ENCODE measurements around the gene MPV17L. TPM values are rescaled to one million over a fixed set of nuclear protein-coding genes. Genes with fewer than 3 reads are reported as not detected.
"Not testable (repeated sequence)": the region's sequence is repeated elsewhere in the genome, so short reads cannot be mapped to it uniquely, and the experiment has no call there.

The MPV17L gene
- total and polyA plus RNA-seq, 2 donors (not counting 3 experiments of a cell fraction or from before 2014, with no cell fraction given) = 0.06 to 0.22 TPM

- H4K20me1 ChIP-seq (replicated peaks; ENCODE audit: control insufficient read depth, extremely low read depth, insufficient read depth, low read length); H3K79me2 ChIP-seq (ENCODE audit: control insufficient read depth, insufficient read depth, low read length); H3K9me1 ChIP-seq (replicated peaks; ENCODE audit: control insufficient read depth, extremely low read depth, insufficient read depth, low read length); intact Hi-C loops (cut with micrococcal nuclease); H2AFZ ChIP-seq (ENCODE audit: low read depth, low read length); CTCF ChIA-PET; H3K9ac ChIP-seq (replicated peaks; ENCODE audit: extremely low read depth, insufficient read depth, low read length); DNase-seq (ENCODE audit: low read depth, low spot score); dilution Hi-C loops (cut with MboI; ENCODE audit: extremely low pct_ligation_motif_present, low sequenced_read_pairs); H3K4me2 ChIP-seq (ENCODE audit: insufficient read depth, low read length); POLR2A ChIA-PET; H3K9me3 ChIP-seq (replicated peaks; ENCODE audit: control insufficient read depth, insufficient read depth, low read length); H3K27ac ChIP-seq (ENCODE audit: insufficient read depth, low read depth, low read length); H3K36me3 ChIP-seq (ENCODE audit: control insufficient read depth in 2 of 2, extremely low read depth in 1 of 2, insufficient read depth in 2 of 2, low read length in 2 of 2); H3K4me3 ChIP-seq (replicated peaks in 1 of 3; ENCODE audit: insufficient read depth in 1 of 3, low read depth in 1 of 3, low read length in 3 of 3); H3K27me3 ChIP-seq (ENCODE audit: control insufficient read depth in 2 of 2, insufficient read depth in 2 of 2, low read length in 2 of 2); H3K4me1 ChIP-seq (ENCODE audit: control insufficient read depth, extremely low read depth, insufficient read depth, low read length); BruUV-seq (replicated peaks); FAIRE-seq: not testable (repeated sequence)
Observed at GRCh38 chr16:15352852-15353251, 42.7 kb upstream of the MPV17L start.

DNA sequence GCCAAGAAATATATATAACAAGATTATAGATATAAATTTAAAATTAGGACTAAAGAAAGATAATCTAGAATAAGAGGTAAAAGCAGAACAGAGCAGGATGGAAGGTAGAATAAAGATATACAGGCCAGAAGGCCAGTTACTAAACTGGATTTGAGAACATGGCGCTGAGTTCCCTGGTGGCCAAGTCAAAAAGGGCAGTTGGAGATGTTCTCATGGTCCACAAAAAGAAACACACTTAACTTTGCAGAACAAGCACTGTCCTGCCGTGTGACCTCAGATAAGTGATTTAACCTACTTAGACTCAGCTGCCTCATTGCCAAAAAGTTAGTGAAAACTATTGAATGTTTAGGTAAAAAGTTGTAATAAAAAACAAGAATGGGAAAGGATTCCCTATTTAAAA is 40.7 kb upstream of the MPV17L start:
- H3K9ac ChIP-seq (replicated peaks; ENCODE audit: extremely low read depth, insufficient read depth, low read length) = not testable (repeated sequence)

GRCh38 chr16:15357495-15357894 is 38.1 kb upstream of the MPV17L start:
- FAIRE-seq; H3K4me3 ChIP-seq (replicated peaks in 1 of 3; ENCODE audit: insufficient read depth in 1 of 3, low read depth in 1 of 3, low read length in 3 of 3); dilution Hi-C loops (cut with MboI; ENCODE audit: extremely low pct_ligation_motif_present, low sequenced_read_pairs); H3K9me3 ChIP-seq (replicated peaks; ENCODE audit: control insufficient read depth, insufficient read depth, low read length); H3K9me1 ChIP-seq (replicated peaks; ENCODE audit: control insufficient read depth, extremely low read depth, insufficient read depth, low read length); BruUV-seq (replicated peaks); H3K79me2 ChIP-seq (ENCODE audit: control insufficient read depth, insufficient read depth, low read length); H3K27me3 ChIP-seq (ENCODE audit: control insufficient read depth in 2 of 2, insufficient read depth in 2 of 2, low read length in 2 of 2); H3K4me1 ChIP-seq (ENCODE audit: control insufficient read depth, extremely low read depth, insufficient read depth, low read length); intact Hi-C loops (cut with micrococcal nuclease); H2AFZ ChIP-seq (ENCODE audit: low read depth, low read length); H3K27ac ChIP-seq (ENCODE audit: insufficient read depth, low read depth, low read length); H3K4me2 ChIP-seq (ENCODE audit: insufficient read depth, low read length); H3K36me3 ChIP-seq (ENCODE audit: control insufficient read depth in 2 of 2, extremely low read depth in 1 of 2, insufficient read depth in 2 of 2, low read length in 2 of 2); DNase-seq (ENCODE audit: low read depth, low spot score); POLR2A ChIA-PET; H4K20me1 ChIP-seq (replicated peaks; ENCODE audit: control insufficient read depth, extremely low read depth, insufficient read depth, low read length); H3K9ac ChIP-seq (replicated peaks; ENCODE audit: extremely low read depth, insufficient read depth, low read length); CTCF ChIA-PET: not testable (repeated sequence)

More for the DNA sequence above, 40.7 kb upstream of the MPV17L start:
- H3K27ac ChIP-seq (ENCODE audit: insufficient read depth, low read depth, low read length); H3K9me3 ChIP-seq (replicated peaks; ENCODE audit: control insufficient read depth, insufficient read depth, low read length); BruUV-seq (replicated peaks); dilution Hi-C loops (cut with MboI; ENCODE audit: extremely low pct_ligation_motif_present, low sequenced_read_pairs); H3K79me2 ChIP-seq (ENCODE audit: control insufficient read depth, insufficient read depth, low read length); H3K4me2 ChIP-seq (ENCODE audit: insufficient read depth, low read length); H3K4me1 ChIP-seq (ENCODE audit: control insufficient read depth, extremely low read depth, insufficient read depth, low read length); H3K4me3 ChIP-seq (replicated peaks in 1 of 3; ENCODE audit: insufficient read depth in 1 of 3, low read depth in 1 of 3, low read length in 3 of 3); FAIRE-seq; H2AFZ ChIP-seq (ENCODE audit: low read depth, low read length); DNase-seq (ENCODE audit: low read depth, low spot score); H3K36me3 ChIP-seq (ENCODE audit: control insufficient read depth in 2 of 2, extremely low read depth in 1 of 2, insufficient read depth in 2 of 2, low read length in 2 of 2); H3K9me1 ChIP-seq (replicated peaks; ENCODE audit: control insufficient read depth, extremely low read depth, insufficient read depth, low read length); H4K20me1 ChIP-seq (replicated peaks; ENCODE audit: control insufficient read depth, extremely low read depth, insufficient read depth, low read length); CTCF ChIA-PET; H3K27me3 ChIP-seq (ENCODE audit: control insufficient read depth in 2 of 2, insufficient read depth in 2 of 2, low read length in 2 of 2); intact Hi-C loops (cut with micrococcal nuclease); POLR2A ChIA-PET: not testable (repeated sequence)

DNA sequence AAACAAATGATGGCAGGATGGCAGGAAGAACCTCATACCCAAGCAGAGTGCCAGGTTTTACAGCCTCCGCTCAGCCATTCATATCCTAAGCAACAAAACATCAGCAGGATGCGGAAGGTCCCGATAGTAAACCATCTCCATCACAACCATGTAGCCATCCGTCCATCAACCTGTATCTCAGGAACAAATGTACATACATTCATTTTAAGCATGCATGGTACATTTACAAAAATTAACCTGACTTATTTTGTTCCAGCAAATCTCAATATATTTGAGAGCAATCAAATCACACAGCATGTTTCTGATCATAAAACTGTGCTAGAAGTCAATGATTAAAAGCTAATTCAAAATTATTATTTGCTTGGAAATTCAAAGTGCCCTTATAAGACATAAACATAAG is 17.4 kb upstream of the MPV17L start, which contains the start of gene NPIPA5:
Gene NPIPA5, minus strand, starts transcription at position 101 of the 400 bp plus-strand sequence. Its CDS starts 0 bp downstream, at position 101.
- CTCF ChIA-PET; H3K4me3 ChIP-seq (replicated peaks in 1 of 3; ENCODE audit: insufficient read depth in 1 of 3, low read depth in 1 of 3, low read length in 3 of 3); intact Hi-C loops (cut with micrococcal nuclease); H3K4me2 ChIP-seq (ENCODE audit: insufficient read depth, low read length); H3K4me1 ChIP-seq (ENCODE audit: control insufficient read depth, extremely low read depth, insufficient read depth, low read length); FAIRE-seq; H3K79me2 ChIP-seq (ENCODE audit: control insufficient read depth, insufficient read depth, low read length); H3K27ac ChIP-seq (ENCODE audit: insufficient read depth, low read depth, low read length); H3K9me3 ChIP-seq (replicated peaks; ENCODE audit: control insufficient read depth, insufficient read depth, low read length); BruUV-seq (replicated peaks); H3K27me3 ChIP-seq (ENCODE audit: control insufficient read depth in 2 of 2, insufficient read depth in 2 of 2, low read length in 2 of 2); dilution Hi-C loops (cut with MboI; ENCODE audit: extremely low pct_ligation_motif_present, low sequenced_read_pairs); H2AFZ ChIP-seq (ENCODE audit: low read depth, low read length); H3K36me3 ChIP-seq (ENCODE audit: control insufficient read depth in 2 of 2, extremely low read depth in 1 of 2, insufficient read depth in 2 of 2, low read length in 2 of 2); H4K20me1 ChIP-seq (replicated peaks; ENCODE audit: control insufficient read depth, extremely low read depth, insufficient read depth, low read length); H3K9ac ChIP-seq (replicated peaks; ENCODE audit: extremely low read depth, insufficient read depth, low read length); DNase-seq (ENCODE audit: low read depth, low spot score); H3K9me1 ChIP-seq (replicated peaks; ENCODE audit: control insufficient read depth, extremely low read depth, insufficient read depth, low read length); POLR2A ChIA-PET: not testable (repeated sequence)
